Measurements from ENCODE around the gene TSPEAR.
"Not testable (repeated sequence)": the region's sequence is repeated elsewhere in the genome, so short reads cannot be mapped to it uniquely, and the experiment has no call there.

TSPEAR gene

DNA sequence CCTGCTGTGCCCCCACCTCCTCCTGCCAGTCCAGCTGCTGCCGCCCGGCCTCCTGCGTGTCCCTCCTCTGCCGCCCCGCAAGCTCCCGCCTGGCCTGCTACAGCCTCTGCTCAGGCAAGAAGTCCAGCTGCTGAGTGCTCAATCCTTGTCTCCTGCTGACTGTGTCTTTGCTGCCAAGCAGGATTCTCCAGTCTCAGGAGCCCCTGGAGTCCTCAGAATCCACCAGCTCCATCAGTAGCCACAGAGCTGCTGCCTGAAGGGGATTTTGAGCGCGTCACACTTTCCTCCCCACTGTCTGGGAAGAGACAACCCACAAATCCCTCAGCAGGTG is 64.2 kb downstream of the TSPEAR start:
- DNase-seq = no peak

GRCh38 chr21:44646366-44647221 is 64.8 kb downstream of the TSPEAR start, which contains the start of gene KRTAP10-11:
Gene KRTAP10-11, plus strand, starts transcription at chr21:44646414. Its CDS starts 45 bp downstream, at chr21:44646459.
- DNase-seq = not testable (repeated sequence)

DNA sequence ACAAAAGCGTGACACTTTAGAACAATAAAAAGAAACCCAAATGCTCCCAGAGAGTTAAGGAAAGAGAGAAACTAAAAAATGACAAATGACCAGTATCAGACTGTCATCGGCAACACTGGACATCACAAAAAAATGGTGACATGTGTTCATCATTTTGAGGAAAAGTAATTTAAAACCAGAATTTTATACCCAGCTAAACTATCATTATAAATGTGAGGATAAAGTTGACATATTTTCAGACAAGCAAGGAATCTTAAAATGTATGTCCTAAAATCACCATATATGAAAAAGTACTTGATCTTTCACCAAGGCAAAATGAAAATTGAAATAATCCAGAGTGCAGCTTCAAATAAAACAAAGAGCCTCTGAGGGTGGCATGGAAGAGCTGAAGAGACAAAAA is 66.5 kb downstream of the TSPEAR start:
- DNase-seq = no peak

- DNase-seq = no peak
Observed at GRCh38 chr21:44643741-44644310, 67.5 kb downstream of the TSPEAR start.

- DNase-seq = no peak
Observed at GRCh38 chr21:44640761-44641160, 70.6 kb downstream of the TSPEAR start.

GRCh38 chr21:44639331-44639655 is 72.1 kb downstream of the TSPEAR start:
- no peak for DNase-seq

DNA sequence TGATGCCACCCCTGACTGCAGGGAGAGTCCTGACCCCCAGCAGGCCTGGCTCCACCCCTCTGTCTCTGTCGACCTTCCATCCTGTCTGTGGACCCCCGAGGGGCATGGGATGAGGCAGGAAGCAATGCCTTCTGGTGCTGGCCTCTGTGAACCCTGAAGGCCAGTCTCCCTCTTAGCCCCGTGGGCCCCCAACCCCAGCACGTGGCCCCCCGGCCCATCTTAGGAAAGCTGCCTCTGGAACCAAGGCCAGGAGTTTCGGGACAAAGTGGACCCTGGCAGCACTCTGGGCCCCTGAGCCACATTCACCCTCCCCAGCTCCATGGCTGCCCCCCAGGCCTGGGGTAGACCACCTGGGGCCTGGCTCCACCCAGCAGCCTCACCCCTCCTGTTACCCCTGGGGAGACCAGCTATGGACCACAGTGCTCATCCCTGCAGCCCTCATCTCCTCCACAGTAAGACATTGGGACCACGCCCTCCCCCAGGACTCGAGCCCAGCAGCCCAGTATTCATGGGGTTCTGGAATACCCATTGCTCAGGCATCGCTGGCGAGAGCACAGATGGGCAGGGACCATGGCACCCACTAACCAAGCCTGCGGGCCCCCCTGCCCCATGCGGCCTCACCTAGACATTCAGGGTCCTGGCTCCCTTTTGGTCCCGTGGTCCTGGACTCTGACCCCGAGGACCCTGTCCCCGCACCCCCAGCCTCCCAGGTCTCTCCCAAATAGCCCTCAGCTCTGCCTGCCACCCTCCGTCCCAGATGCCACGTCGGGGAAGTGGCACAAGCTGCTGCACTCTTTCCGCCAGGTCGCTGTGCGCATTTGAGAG is 72.7 kb downstream of the TSPEAR start:
- not testable (repeated sequence) for DNase-seq

GRCh38 chr21:44637851-44638348 is 73.5 kb downstream of the TSPEAR start:
- not testable (repeated sequence) for DNase-seq

GRCh38 chr21:44637018-44637850 is 74.1 kb downstream of the TSPEAR start, which contains the start of gene KRTAP10-10:
Gene KRTAP10-10, plus strand, starts transcription at chr21:44637356. Its CDS starts 62 bp downstream, at chr21:44637418.
- no peak for DNase-seq

GRCh38 chr21:44636209-44637017 is 75.0 kb downstream of the TSPEAR start:
- no peak for DNase-seq

GRCh38 chr21:44632067-44632466 is 79.3 kb downstream of the TSPEAR start:
- no peak for DNase-seq

GRCh38 chr21:44630440-44630839 is 80.9 kb downstream of the TSPEAR start:
- no peak for DNase-seq

DNA sequence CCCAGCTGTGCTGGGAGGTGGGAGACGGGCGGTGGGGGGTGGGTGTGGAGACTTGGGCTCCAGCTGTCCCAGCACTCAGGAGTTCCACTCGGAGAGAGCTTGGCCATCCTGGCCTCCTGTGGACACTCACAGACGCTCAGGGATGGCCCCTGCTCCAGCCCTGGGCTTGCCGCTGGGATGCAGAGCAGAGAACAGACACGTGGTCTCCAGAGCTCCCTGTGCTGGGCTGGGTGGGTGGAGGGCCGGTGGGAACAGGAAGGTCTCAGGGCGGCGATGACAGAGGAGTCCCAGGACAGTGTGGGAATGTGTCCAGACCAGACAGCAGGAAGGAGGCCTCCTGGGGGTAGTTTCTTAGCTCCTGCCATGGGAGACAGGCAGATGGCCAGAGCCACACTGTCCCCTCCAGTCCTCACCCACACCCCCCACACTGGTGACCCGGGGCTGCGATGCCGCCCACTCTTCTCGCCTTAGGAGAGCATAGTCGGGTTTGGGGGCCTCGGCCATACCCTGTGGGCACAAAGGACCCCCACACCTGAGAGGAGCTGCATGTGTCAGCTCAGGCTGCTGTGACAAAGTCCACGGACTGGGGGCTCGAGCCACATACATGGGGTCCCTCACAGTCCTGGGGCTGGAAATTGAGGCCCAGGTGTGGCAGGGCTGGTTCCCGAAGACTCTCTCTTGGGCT is 82.5 kb downstream of the TSPEAR start:
- no peak for DNase-seq

DNA sequence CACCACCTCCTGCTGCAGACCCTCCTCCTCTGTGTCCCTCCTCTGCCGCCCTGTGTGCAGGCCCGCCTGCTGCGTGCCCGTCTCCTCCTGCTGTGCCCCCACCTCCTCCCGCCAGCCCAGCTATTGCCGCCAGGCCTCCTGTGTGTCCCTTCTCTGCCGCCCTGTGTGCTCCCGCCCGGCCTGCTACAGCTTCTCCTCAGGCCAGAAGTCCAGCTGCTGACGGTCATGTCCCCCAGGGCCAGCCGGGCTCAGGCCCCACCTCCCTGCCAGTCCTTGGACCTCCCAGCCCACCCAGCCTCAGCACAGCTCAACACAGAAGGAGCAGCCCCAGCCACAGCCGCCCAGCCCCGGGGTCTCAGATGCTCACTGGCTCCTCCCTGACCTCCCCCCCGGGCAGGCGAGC is 83.5 kb downstream of the TSPEAR start:
- not testable (repeated sequence) for DNase-seq

GRCh38 chr21:44627181-44627822 is 84.1 kb downstream of the TSPEAR start:
- DNase-seq = not testable (repeated sequence)

DNA sequence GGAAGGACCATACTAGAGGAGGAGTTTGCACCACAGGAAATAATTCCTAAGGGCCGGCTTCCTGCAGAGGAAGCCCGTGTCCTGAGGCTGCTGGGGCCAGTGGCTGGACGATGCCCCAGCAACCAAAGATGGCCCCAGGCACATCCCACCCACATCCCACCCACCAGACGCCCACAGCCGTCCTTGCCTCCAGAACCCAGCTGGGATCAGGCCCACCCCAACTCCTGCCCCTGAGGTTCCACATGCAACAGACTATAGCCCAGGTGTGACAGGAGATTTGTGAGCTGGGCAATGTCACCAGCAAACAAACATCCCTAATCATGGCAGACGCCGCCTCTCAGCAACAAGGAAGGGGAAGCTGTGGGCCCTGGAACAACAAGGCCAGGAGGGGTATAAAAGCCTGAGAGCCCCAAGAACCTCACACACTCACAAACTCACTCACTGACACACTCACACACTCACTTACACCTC is 84.7 kb downstream of the TSPEAR start, which contains the start of gene KRTAP10-9:
Gene KRTAP10-9 (plus strand): TSS at position 421 of the 471 bp plus-strand sequence. CDS start 79 bp downstream, outside the sequence.
- DNase-seq = no peak

GRCh38 chr21:44626262-44626661 is 85.1 kb downstream of the TSPEAR start:
- DNase-seq = no peak

DNA sequence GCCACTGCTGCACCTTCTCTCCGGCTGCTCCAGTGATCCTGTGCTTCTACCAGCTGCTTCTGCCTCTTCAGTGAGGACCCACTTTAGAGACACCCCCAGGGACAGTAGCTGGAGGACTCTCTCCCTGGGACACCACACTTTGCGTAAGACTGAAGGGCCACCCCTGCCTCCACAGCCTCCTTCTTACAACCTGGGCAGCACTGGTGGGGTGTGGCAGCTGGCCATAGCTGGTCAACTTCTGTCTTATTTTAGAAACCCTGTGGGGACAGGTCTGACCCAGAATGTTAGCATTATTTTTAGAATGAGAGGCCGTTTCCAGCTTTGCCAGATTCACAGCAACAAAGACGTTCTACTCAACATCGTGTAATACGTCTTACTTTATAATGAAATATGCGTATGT is 85.6 kb downstream of the TSPEAR start:
- DNase-seq = no peak

DNA sequence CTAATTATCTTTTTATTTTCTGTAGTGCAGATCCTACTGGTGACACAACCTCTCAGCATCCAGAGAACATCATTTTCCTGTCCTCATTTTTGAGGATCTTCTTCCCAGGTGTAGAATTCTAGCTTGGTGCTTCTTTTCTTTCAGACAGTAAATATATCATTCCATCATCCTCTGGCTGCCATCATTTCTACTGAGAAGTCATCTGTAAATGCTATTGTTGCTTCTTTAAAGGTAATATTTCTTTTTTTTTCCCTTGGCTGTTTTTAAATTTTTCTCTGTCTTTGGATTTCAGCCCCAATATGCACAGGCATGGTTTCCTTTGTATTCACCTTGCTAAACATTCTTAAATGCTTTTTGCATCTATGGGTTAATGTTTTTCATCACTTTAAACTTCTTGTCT is 87.8 kb downstream of the TSPEAR start:
- no peak for DNase-seq

DNA sequence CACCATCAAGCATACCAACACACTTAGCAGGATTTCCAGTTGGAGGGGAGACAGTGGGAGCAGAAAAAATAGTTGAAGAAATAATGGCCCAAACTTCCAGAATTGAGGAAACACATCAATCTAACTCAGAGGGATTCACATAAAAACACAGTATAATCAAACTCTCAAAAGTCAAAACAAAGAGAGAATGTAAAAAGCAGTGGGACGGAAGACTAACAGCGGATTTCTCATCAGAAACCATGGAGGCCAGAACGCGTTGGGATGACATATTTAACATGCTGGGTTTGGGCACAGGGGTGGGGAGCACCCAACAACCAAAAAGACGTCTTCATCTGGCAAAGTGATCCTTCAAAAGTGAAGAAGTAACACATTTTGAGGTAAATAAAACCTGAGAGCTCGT is 91.5 kb downstream of the TSPEAR start:
- no peak for DNase-seq

Data from EL (cell line).